IgD-negative memory B cell (primary cell): ENCODE data around the gene BRD3OS. TPM values are rescaled to one million over a fixed set of nuclear protein-coding genes. Genes with fewer than 3 reads are reported as not detected.

Source experiments
- H3K27ac Mint-ChIP-seq, 3 donors: one replicate each; pipeline ENCODE4 v1.8.0; 2020 to 2022; ENCODE audit warnings: mild to moderate bottlenecking in 3 of 3, mixed read lengths in 3 of 3, moderate library complexity in 1 of 3
- H3K27me3 Mint-ChIP-seq: one replicate; pipeline ENCODE4 v1.8.0; 2021; ENCODE audit warnings: mixed read lengths
- H3K36me3 Mint-ChIP-seq: one replicate; pipeline ENCODE4 v1.8.0; 2020; ENCODE audit warnings: mild to moderate bottlenecking, mixed read lengths
- H3K4me1 Mint-ChIP-seq, 3 donors: one replicate each; pipeline ENCODE4 v1.8.0; 2020 to 2022; ENCODE audit warnings: mixed read lengths in 3 of 3, mild to moderate bottlenecking in 1 of 3
- H3K4me3 Mint-ChIP-seq, 4 donors: one replicate each; pipeline ENCODE4 v1.8.0; 2020 to 2022; ENCODE audit warnings: mild to moderate bottlenecking in 4 of 4, mixed read lengths in 4 of 4, moderate library complexity in 3 of 4
- H3K9me3 Mint-ChIP-seq, 3 donors: one replicate each; pipeline ENCODE4 v1.8.0; 2020 to 2021; ENCODE audit warnings: mixed read lengths in 3 of 3, mild to moderate bottlenecking in 1 of 3
- polyA plus RNA-seq: library from polyadenylated mRNA; unstranded; fragments of 300-500 nt; fragmentation: Illumina TruSeq; gene quantifications from one replicate; pipeline ENCODE4 v1.2.3, GENCODE V29; 2021

BRD3OS gene
- polyA plus RNA-seq, 1 donor from 2014 or later = 26.5 TPM

- Mint-ChIP-seq H3K9me3 (peaks cover 3 to 21% (median 11%) of the 10 kb centered on the region in 3 donors), H3K36me3 (peaks cover 3% of the 10 kb centered on the region), H3K27me3 (peaks cover 5% of the 10 kb centered on the region), H3K27ac (no peak overlapping the region), H3K4me1 (peaks cover 0 to 2% (median 0%) of the 10 kb centered on the region in 3 donors), H3K4me3 (no peak overlapping the region)
These were observed 51.4 kb downstream of the BRD3OS start for GRCh38 chr9:134076644-134077043.

Other genes starting within 250 kb of the BRD3OS start
- 28.7 TPM for gene VAV2, start 33.2 kb upstream of the BRD3OS start, polyA plus RNA-seq
- gene BRD3, start 42.5 kb downstream of the BRD3OS start, polyA plus RNA-seq = 35.7 TPM
- gene WDR5, start 110.6 kb downstream of the BRD3OS start, polyA plus RNA-seq = 12.5 TPM
- not detected for gene RNU6ATAC, start 139.1 kb downstream of the BRD3OS start, polyA plus RNA-seq